ENCODE measurements around the gene SNAPC4. TPM values are rescaled to one million over a fixed set of nuclear protein-coding genes. Genes with fewer than 3 reads are reported as not detected.

SNAPC4 gene
- total and polyA plus RNA-seq, 2 of the 8 experiments (the other 6 are each of a cell fraction or from before 2014, with no cell fraction given): 6.9 to 18.1 TPM

DNA sequence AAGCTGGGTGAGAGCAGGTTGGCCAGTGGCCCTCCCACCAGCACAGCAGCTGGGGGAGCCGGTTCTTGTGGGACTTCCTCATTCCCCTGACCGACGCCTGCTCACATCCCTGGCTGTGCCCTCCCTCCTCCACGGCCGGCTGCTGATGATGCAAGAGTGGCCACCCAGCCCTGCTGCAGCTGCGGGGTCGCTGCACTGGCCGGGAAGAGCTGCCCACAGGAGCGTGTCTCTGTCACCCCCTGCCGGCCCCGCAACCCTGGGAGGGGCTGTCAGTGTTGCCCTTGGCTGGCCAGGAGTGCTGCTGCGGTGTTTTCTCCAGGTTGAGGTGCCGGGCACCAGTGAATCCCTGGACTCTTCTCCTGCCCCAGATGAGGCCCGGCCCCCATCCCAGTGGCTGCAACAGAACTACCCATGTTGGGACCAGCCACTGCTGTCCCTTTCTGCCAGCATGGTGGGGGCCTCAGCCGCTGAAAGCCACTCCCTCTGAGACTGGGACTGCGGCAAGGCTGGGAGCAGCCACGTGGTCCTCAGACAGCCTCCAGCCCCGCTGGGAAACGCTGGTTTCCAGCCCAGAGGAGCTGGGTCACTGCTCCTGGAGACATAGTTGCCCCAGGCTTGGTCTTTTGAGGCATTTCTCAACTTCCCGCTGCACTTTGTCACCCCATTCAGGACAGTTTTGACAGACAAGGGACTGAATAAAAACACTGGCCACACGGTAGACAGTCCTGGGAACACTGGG lies 27.2 kb downstream of the SNAPC4 start:
- Histone ChIP-seq H2BK20ac (ENCODE audit: low read length) (no peak overlapping the region), H4K5ac (ENCODE audit: insufficient read length, low read depth, low read length) (no peak overlapping the region), H3K18ac (ENCODE audit: extremely low read depth, low read length) (no peak overlapping the region), H2AFZ (ENCODE audit: low read length) (no peak overlapping the region), H3K79me1 (ENCODE audit: low read depth, low read length) (no peaks in the 10 kb centered on the region), H3K79me2 (ENCODE audit: control insufficient read depth in 1 of 2, insufficient read depth in 2 of 2, low read length in 2 of 2) (no peaks in the 10 kb centered on the region), H3K27ac (ENCODE audit: low read depth, low read length) (no peak overlapping the region; the same call in 1 of the 2 replicates), H3K9ac (replicated peaks in 1 of 4; ENCODE audit: extremely low read depth in 1 of 4, low read depth in 3 of 4, low read length in 3 of 4) (no peak overlapping the region), H3K23ac (ENCODE audit: insufficient read length) (no peak overlapping the region), H3K36me3 (ENCODE audit: control insufficient read depth in 2 of 4, insufficient read depth in 4 of 4, low read length in 3 of 4) (peaks cover 0 to 4% (median 0%) of the 10 kb centered on the region in 4 experiments; a peak in 4 of 8 replicates), H3K14ac (ENCODE audit: insufficient read length) (no peak overlapping the region), H3K4me2 (ENCODE audit: insufficient read depth in 1 of 2, low read depth in 2 of 2, low read length in 2 of 2) (no peak overlapping the region), H3K23me2 (ENCODE audit: low read depth, low read length) (no peaks in the 10 kb centered on the region), H3K27me3 (replicated peaks in 1 of 4; ENCODE audit: control insufficient read depth in 3 of 4, extremely low read depth in 1 of 4, insufficient read depth in 3 of 4, low read length in 3 of 4) (no peaks in the 10 kb centered on the region), H3K56ac (replicated peaks; ENCODE audit: insufficient read length, low read depth, low read length) (peak overlapping the region; percentile 23), H3K4me3 (ENCODE audit: extremely low read depth in 1 of 4, insufficient read depth in 2 of 4, low read depth in 3 of 4, low read length in 4 of 4) (no peak overlapping the region), H2BK15ac (ENCODE audit: low read length) (no peak overlapping the region), H2BK12ac (ENCODE audit: low read depth, low read length) (no peak overlapping the region), H2BK5ac (ENCODE audit: low read depth, low read length) (no peak overlapping the region), H2AK5ac (ENCODE audit: low read depth, low read length) (no peak overlapping the region), H3K9me3 (ENCODE audit: insufficient read depth in 2 of 2, low read depth in 1 of 2, low read length in 1 of 2) (no peaks in the 10 kb centered on the region), H2BK120ac (replicated peaks; ENCODE audit: low read depth, low read length) (no peak overlapping the region), H3K4me1 (replicated peaks in 1 of 4; ENCODE audit: control insufficient read depth in 3 of 4, insufficient read depth in 4 of 4, low read length in 3 of 4) (no peaks in the 10 kb centered on the region), H3K4ac (replicated peaks; ENCODE audit: insufficient read length, low read depth, low read length) (no peak overlapping the region), H4K20me1 (replicated peaks in 1 of 2; ENCODE audit: control insufficient read depth in 1 of 2, insufficient read depth in 2 of 2, low read length in 2 of 2) (peaks cover 5 to 7% of the 10 kb centered on the region in 2 experiments), H4K91ac (replicated peaks; ENCODE audit: insufficient read length, low read length) (no peak overlapping the region), H4K8ac (ENCODE audit: extremely low read depth, insufficient read depth, low read length) (peak overlapping the region; percentile 57; the same call in 1 of the 2 replicates)
- ChIA-PET POLR2A (ENCODE audit: partially characterized antibody) (interaction anchor here (0.9 to 7.2 kb wide), 12 partner anchors 6 to 66 kb away, joined by 3 to 43 read pairs (median 8); partner anchors contain the start of gene DNLZ), CTCF (ENCODE audit: partially characterized antibody) (interaction anchor here (0.7 to 3.0 kb wide), 4 partner anchors 10 to 60 kb away, joined by 3 to 19 read pairs (median 10); partner anchors contain the start of gene DNLZ)
- FAIRE-seq (no peak), DNase-seq (ENCODE audit: low read depth in 1 of 2, low spot score in 2 of 2) (no peak)
- WGBS, 2 experiments (ENCODE audit: extremely low coverage in 1 of 2, insufficient coverage in 1 of 2, insufficient read length in 1 of 2, insufficient replicate concordance in 2 of 2, low coverage in 1 of 2, low lambda C conversion rate in 2 of 2, missing lambda C conversion rate in 1 of 2): 82% methylated on average over 13 of the region's 21 CpGs; no CpG with 5 or more reads in 1 of the 2 experiments
- TF ChIP-seq GTF2F1 (IDR thresholded peaks at IDR 0.05; ENCODE audit: borderline replicate concordance, low read depth, low read length) (no peak), RAD21 (IDR thresholded peaks at IDR 0.05 in 1 of 2, conservative IDR thresholded peaks at IDR 0.05 in 1 of 2; ENCODE audit: low read depth in 2 of 2, low read length in 2 of 2) (0 out of 4 replicates have a peak, but pooled peaks of 1 of the 2 experiments have one; percentile 1), MAFK (IDR thresholded peaks at IDR 0.05; ENCODE audit: low read depth, low read length) (no peak), KDM5A (IDR thresholded peaks at IDR 0.05; ENCODE audit: low read length) (no peak), PHF8 (conservative IDR thresholded peaks at IDR 0.05; ENCODE audit: low read depth, low read length) (no peak), NANOG (IDR thresholded peaks at IDR 0.05; ENCODE audit: insufficient read depth, low read depth, low read length, poor library complexity, severe bottlenecking) (no peak), RBBP5 (IDR thresholded peaks at IDR 0.05; ENCODE audit: borderline replicate concordance, low read depth, low read length) (no peak), RFX5 (IDR thresholded peaks at IDR 0.05; ENCODE audit: borderline replicate concordance, low read depth, low read length) (no peak), EGR1 (IDR thresholded peaks at IDR 0.05; ENCODE audit: borderline replicate concordance, low read depth, low read length) (no peak), RNF2 (IDR thresholded peaks at IDR 0.05; ENCODE audit: borderline replicate concordance, low read depth, low read length, missing control alignments, poor library complexity, severe bottlenecking) (no peak), CEBPB (IDR thresholded peaks at IDR 0.05; ENCODE audit: low read depth, low read length) (peak; percentile 74)
